HL-60 (cell line): ENCODE measurements around the gene MAPK1.
"Not testable (repeated sequence)": the region's sequence is repeated elsewhere in the genome, so short reads cannot be mapped to it uniquely, and the experiment has no call there.

Experiments
- DNase-seq, 2 experiments: peaks; one replicate each; pipeline ENCODE4 v3.0.0-alpha.2; 2010 to 2020; ENCODE audit warnings: low read depth in 1 of 2, low spot score in 1 of 2
- H3K27ac ChIP-seq: fragments of 250-450 bp; sonication (Bioruptor Pico); replicated peaks from 2 replicates; pipeline ENCODE4 v1.5.1; 2020; ENCODE audit warnings: mild to moderate bottlenecking, moderate library complexity
- H3K27me3 ChIP-seq: fragments of 250-450 bp; sonication (Bioruptor Pico); 2 replicates; pipeline ENCODE4 v1.5.1; 2021; ENCODE audit warnings: mild to moderate bottlenecking, moderate library complexity; ENCODE audit not compliant: insufficient read depth, poor library complexity, severe bottlenecking
- H3K4me3 ChIP-seq: replicated peaks from 2 replicates; pipeline ENCODE4 v1.5.1; 2011; ENCODE audit warnings: mild to moderate bottlenecking, control low read depth, low read length; ENCODE audit not compliant: insufficient read depth
- CTCF ChIP-seq: IDR thresholded peaks from one replicate; pipeline ENCODE4 v1.5.1; 2011; ENCODE audit warnings: low read length, control low read depth, inconsistent platforms; ENCODE audit not compliant: insufficient read depth
- GABPA ChIP-seq: IDR thresholded peaks from 2 replicates; pipeline ENCODE4 v1.6.1; 2012; ENCODE audit warnings: low read depth
- POLR2AphosphoS5 ChIP-seq: IDR thresholded peaks from 2 replicates; pipeline ENCODE4 v1.6.1; 2012; ENCODE audit warnings: low read depth
- REST ChIP-seq: IDR thresholded peaks from 2 replicates; pipeline ENCODE4 v1.6.1; 2012; ENCODE audit warnings: low read depth; ENCODE audit not compliant: insufficient replicate concordance
- SPI1 ChIP-seq: IDR thresholded peaks from 2 replicates; pipeline ENCODE4 v1.6.1; 2012; ENCODE audit warnings: low read depth, mild to moderate bottlenecking, borderline replicate concordance

The MAPK1 gene

GRCh38 chr22:21731503-21731902 lies 135.9 kb downstream of the MAPK1 start:
- TF ChIP-seq POLR2AphosphoS5 (no peak), CTCF (no peak), GABPA (no peak), SPI1 (no peak), REST (no peak)
- no peaks in the 10 kb centered on the region for H3K27me3 ChIP-seq
- no peak for DNase-seq
- H3K27ac ChIP-seq, result no peak overlapping the region
- no peak overlapping the region for H3K4me3 ChIP-seq

- DNase-seq, result no peak
- H3K27me3 ChIP-seq, result no peaks in the 10 kb centered on the region
- no peak overlapping the region for H3K27ac ChIP-seq
- H3K4me3 ChIP-seq, result no peak overlapping the region
- TF ChIP-seq GABPA, result no peak
- TF ChIP-seq REST, result no peak
- TF ChIP-seq SPI1, result no peak
- no peak for TF ChIP-seq POLR2AphosphoS5
- TF ChIP-seq CTCF, result no peak
These were observed 136.7 kb downstream of the MAPK1 start for GRCh38 chr22:21730535-21731308.

GRCh38 chr22:21729184-21729583 lies 138.3 kb downstream of the MAPK1 start:
- not testable (repeated sequence) for DNase-seq

GRCh38 chr22:21728270-21728669 lies 139.2 kb downstream of the MAPK1 start:
- no peak overlapping the region for H3K27ac ChIP-seq
- TF ChIP-seq CTCF, result no peak
- no peak for TF ChIP-seq REST
- TF ChIP-seq SPI1, result no peak
- TF ChIP-seq GABPA, result no peak
- no peak for TF ChIP-seq POLR2AphosphoS5
- DNase-seq, result no peak
- no peak overlapping the region for H3K4me3 ChIP-seq
- H3K27me3 ChIP-seq, result no peaks in the 10 kb centered on the region

More at GRCh38 chr22:21729184-21729583, 138.3 kb downstream of the MAPK1 start:
- H3K27me3 ChIP-seq, H3K27ac ChIP-seq, H3K4me3 ChIP-seq: not testable (repeated sequence)
